Dermis microvascular lymphatic vessel endothelial cell (primary cell): ENCODE results near the gene RALGPS1. TPM values are rescaled to one million over a fixed set of nuclear protein-coding genes. Genes with fewer than 3 reads are reported as not detected.
A peak's percentile ranks its signal among the peaks of the same experiment; 100 is the strongest.

Experiments used
- DNase-seq, 2 donors: peaks; one replicate each; pipeline versions ENCODE4 v3.0.0 to v3.0.0-alpha.2; 2010; ENCODE audit warnings: low read depth in 2 of 2
- total RNA-seq: library from RNA; depleted of rRNA; stranded (reverse); fragments of >200 nt; gene quantifications from 2 replicates; pipeline ENCODE4 v1.2.1, GENCODE V29; 2014

The RALGPS1 gene
- total RNA-seq, 1 donor from 2014 or later, result 3.9 TPM

DNA sequence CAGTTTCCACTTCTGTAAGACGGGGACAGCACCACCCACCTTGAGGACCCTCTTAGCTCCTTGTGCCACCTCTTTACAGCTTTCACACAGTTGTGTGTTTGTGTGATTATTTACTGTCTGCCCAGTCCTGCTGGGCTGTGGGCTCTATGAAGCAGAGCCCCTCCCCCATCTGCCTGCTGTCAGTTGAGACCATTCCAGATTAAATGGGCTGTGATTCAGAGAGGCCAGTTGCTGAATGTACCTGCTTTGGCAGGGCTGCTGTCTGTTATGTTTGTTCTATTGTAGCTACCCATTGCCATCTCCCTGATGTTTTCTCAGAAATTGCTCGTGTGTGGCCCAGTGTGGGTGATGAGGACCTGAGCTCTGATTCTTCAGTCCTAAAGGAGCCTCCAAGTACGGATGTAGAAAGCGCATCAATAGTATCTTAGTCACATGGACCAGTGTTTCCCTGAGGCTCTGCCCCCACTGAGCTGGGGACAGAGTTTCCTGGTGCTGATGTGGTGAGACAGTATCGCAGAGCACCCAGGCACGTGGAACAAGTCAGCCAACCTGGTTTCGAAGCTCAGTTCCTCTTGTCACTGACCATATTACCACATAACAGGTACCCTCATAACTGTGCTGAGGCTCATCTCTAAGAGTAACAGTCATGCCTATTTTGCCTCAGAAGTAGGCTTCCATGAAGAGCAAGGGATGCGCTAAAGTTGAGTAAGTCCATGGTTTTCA lies 204.2 kb downstream of the RALGPS1 start:
- DNase-seq, result no peak

DNA sequence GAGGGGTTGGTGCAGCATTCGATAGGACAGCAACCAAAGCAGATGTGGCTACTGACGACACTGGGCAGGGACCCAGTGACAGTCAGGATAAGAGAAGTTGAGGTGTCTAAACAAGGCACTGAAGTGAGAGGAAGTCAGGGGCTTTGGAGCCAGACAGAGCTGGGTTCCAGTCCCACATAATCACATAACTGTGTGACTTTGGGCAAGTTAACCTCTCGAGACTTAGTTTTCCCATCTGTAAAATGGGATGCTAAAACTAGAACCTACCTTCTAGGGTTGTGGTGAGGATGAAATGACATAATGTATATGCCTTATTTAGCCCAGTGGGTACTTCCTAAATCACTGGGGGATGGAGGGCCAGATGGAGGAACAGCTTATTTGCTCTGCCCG lies 204.7 kb downstream of the RALGPS1 start:
- no peak for DNase-seq

DNA sequence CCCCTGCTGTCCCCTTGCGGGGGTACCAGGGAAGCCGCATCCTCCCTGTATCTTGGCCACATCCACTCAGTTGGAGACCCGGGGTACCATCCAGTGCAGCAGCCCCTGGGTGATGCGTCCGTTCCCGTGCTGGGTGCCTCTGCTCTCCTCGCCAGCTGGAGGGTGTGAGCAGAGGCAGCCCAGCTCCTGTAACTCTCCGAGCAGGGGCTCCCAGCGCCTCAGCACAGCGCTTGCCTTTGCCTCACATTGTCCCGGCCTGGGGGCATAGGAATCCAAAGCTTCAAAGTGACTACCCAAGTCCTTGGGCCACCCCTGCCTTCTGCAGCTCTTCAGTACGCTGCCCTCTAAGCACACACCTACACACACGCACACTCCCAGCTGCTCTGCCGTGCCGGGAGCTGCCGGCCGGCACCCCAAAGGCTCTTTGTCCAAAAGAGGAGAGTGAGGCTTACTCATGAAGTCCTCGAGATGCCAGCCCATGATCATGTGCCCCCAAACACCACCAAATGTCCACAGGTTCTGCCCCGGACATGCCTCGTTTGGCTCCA lies 207.1 kb downstream of the RALGPS1 start:
- DNase-seq, result peak in 1 of 2 donors; percentile 23

DNA sequence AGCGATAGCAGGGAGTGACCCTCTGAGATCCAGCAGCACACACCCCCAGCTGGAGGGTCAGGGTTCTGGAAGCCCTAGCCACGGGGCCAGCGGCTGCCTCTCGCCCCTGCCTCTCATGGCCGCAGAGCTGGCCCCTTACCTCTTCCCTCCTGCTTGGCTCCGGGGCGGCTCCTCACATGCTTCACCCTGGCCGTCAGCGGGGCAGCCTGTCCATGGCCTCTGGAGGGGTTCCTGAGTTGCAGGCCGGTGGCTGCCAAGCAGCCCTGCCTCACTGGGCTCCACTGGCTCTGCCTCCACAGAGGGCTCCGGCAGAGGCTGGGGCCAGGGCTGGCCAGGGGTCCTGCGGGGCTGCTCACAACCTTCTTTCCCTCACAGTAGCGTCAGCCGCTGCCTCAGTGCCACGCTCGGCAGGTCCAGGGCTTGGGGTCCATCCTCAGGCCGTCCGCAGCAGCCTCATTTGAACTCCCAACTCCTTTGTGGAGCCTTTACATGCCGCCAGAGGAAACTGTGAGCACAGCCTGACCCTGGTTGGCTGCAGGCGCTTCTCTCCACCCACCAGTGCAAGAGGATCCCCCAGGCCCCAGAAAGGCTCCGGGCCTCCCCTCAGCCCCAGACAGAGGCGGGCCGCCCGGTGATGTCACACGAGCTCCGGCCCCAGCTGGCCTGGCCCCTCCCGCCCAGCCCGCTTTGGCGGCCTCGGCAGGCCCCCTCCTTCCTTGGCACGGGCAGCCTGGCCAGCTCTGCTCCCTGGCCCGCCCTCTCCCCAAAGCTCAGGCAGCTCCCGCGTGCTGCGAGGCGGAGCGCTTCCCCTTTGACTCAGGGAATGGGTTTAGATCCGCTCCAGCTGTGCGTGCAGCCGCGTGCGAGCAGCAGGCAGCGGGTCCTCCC lies 207.8 kb downstream of the RALGPS1 start, which contains the start of gene ANGPTL2:
TSS of gene ANGPTL2 (minus strand) at position 460 of the 888 bp plus-strand sequence. CDS start 13,904 bp downstream, outside the sequence.
- DNase-seq, result peak; percentile 34 to 91

DNA sequence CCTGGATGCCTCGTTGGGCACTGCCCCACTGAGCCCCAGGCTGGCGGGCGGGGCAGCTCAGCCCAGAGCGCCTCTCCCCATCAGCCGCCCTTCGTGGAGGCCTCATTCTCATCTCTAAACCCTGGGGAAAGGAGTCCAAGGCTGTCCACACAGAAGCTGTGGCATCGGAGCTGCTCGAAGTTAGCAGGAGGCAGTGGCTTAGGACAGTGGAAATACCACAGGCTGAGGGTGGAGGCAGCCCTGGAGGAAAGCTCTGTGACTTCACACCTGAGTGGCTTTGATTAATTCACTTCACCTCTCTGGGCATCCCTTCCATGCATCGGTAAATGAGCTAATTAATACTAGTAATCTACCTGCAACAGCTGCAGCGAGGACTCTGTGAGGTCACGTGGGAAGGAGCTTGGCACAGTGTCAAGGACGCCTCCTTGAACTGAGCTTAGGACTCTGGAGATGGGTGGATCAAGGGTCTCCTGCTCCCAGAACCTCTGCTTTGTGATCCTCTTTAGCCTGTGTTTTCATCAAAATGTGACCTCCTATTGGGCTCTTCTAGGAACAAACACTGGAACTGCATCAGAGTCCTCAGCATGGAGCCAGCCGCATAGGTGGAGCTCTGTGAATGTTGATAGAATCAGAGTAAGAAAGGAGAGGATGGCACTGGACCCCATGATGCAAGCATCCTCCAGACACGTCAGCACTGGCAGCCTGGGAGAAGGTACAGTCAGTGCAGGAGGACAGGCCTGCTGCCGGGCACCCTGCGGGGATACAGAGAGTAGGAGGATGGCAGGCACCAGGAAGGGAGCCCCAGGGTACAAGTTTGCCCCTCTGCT lies 208.7 kb downstream of the RALGPS1 start:
- DNase-seq, result no peak

DNA sequence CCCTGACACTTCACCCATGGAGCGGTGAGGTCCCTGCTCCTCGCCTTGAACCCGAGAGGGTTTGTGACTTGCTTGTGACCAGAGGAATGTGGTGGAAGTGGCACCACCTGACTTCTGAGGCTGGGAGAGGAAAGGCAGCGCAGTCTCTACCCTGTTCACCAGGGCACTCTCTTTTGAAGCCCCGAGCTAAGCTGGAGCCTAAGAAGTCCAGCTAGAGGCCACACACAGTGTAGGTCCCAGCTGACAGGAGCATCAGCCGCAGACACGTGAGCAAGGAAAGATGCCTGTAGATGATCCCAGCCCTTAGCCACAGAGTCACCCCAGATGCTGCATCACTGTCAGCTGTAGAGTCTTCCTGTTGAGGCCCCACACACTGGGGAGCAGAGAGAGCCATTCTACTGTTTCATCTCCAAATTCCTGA lies 209.5 kb downstream of the RALGPS1 start:
- no peak for DNase-seq

DNA sequence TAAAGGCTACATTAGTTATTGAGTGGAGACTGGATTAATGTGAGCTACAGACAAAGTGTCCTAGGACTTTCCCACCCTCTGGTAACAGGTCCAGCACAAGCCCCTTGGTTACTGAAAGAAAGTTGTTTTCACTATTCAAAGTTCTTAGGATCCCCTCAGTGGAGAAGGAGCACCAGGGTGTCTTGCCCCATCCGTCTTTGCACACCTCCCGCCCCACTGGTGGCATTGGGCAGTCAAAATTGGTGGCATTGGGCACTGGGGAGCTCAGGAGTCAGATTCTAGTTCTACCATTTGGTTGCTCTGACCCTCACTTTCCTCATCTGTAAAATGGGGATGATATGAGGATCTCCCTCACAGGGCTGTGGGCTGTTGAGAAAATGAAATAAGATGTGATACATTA lies 210.2 kb downstream of the RALGPS1 start:
- no peak for DNase-seq

DNA sequence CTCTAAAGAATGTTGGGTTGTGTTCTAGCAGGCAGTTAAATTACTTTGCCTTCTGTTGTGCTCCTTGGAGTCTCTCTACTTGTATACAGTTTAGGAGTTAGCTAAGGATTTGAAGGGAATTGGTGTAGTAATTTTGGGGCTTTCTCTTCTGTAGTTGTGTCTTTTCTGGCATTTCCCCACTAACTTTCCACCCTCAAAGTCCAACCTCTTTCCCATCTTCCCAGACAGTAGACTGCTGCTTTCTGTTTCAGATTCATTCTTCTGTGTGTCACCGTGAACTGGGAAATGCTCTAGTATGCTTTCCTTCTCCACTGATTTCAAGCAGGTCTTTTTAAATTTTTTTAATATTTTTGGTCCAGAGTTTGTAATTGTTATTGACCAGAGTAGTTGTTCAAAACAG lies 212.4 kb downstream of the RALGPS1 start:
- DNase-seq, result no peak

DNA sequence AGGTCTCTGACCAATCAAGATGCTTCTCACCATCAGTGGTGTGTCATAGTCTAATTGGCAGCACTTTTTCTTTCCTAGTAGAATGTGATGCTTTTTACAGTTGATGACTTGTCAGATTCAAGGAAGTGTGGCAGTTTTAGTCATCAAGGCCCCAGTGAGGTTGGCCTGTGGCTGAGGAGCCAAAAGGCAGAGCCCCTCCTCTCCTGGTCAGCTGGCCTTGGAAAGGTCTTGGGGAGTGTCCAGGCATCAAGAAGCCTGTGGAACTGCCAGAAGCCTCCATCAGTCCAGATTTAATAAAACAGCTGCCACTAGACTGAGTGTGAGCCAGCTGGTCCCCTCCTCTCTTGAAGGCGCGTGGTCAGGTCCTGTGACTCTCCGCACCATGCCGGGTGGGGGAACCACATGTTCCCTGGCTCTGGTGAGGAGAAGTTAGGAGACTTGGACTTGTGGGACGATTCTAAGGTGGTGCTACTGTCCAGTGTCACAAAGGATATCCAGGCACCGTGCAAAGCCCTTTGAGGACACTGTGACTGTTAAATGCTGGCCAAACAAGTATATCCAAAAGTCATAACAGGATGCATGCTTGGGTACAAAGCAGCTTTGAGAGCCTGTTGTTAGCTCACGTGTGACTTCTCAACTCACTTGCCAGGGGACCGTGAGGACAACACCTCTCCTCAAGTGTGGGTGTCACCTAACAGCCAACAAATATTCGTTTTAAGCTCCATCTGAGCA lies 213.9 kb downstream of the RALGPS1 start:
- DNase-seq, result no peak

DNA sequence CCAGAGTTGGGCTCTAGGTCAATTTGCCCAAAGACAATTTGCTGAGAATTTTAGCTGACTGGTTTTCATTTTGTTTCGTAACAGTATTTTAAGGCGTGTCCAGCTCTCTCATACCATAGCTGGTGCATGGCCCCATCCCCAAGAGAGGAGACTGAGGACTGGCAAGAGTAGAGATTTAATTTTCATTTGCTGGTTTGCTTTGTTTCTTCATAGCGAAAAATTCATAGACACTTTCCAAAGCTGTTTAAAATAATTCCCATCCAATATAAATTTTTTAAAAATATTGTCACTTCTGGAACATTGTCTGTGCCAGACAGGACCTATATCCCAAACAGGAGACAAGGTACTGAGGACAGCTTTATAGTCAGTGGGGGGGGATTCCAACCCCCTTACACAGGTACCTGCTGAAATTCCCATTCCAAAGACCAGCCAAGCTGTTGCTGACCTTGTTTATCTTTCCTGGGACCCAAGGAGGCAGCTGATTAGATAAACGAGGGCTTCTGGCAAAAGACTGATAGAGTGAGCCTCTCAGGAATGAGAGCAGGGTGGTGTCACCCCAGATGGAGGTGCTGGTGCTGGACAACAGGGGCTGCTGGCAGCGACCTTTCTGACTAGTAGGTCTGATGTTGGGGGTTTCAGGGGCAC lies 214.6 kb downstream of the RALGPS1 start:
- no peak for DNase-seq

DNA sequence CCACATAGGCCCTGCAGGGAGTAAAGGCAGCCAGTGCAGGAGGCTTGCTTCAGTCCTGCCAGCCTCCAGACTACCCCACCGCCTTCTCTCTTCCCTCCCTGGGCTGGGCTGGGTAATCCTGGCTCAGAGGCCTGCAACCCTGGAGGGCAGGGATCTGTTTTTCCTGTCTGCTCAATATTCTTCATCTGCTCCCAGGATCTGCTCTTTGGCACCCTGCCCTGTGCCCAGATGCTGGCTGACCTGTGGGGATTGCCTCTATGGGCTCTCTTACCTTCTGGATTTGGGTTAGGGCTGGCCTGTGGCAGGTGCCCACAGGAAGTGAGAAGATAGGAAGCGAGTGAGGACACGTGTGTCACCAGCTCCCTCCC lies 215.1 kb downstream of the RALGPS1 start:
- no peak for DNase-seq

DNA sequence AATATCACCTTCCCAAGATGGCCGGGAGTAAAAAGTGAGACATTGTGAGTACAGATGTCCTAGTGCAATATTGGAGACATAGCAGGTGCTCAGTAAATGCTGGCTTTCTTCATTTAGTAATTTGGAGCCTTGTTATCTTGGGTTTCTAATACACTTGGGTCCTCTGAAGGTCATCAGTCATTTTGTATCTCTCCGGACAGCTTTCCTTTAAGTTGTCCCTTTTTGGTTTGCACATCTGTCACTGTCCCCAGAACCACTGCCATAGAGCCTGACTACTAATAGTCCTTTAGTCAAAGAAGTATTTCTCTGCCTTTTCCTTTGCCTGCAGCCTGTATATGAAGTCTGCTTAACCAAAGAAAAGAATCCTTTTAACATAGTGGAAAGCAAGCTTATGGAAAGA lies 215.7 kb downstream of the RALGPS1 start:
- no peak for DNase-seq

DNA sequence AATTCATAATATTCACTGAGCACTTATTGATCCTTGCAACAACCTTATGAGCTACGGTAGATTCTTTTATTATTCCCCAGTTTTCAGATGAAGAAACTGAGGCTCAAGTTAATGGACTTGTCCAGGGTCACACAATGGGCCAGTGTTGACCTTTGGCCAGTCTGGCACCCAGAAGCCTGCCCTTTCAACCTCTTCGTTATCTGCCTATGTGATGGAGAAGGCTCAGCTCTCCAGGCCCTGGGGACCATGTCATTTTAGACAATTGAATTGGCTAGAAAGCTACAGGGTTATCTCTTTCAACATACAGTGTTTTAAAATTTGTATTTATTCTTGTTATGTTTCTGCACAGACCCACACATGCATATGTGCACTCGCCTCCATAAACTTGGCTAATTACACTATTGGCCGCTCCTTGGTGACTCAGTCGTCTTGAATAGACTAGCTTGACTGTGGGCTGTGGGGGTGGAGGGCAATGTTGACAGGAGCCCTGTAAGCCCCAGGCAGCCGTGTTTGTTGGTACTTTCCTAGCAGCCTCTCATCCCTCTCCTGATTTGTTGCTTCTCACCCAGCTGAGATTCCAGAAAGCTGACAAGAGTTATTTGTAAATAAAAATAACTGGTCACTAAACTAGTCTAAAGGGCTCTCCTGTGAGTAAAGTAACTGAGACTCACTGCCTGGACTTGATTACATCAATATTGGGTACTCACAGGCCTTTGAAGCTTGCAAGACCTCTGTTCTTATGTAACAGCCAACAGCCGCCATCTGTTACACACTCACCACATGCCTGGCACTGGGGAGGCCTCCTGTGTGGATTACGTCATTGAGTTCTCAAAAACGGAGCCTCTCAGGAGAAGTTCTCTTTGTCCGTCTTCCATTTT lies 216.3 kb downstream of the RALGPS1 start:
- DNase-seq, result no peak

DNA sequence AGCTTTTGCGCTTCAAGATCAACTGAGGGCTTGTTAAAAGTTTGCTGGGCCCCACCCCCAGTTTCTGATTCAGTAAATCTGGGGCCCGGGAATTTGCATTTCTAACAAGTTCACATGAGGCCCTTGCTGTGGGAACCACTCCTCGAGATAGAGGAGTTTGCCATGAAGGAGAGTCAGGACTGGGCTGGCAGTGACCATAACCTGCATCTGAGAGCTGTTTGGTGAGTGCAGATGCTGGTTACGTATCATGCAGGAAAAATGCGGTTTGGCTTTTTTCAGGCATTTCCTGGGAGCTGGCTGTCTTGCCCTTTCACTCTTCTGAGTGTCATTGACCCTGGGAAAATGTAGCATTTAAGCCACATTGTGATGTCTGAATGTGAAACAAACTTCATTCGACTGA lies 217.3 kb downstream of the RALGPS1 start:
- no peak for DNase-seq

DNA sequence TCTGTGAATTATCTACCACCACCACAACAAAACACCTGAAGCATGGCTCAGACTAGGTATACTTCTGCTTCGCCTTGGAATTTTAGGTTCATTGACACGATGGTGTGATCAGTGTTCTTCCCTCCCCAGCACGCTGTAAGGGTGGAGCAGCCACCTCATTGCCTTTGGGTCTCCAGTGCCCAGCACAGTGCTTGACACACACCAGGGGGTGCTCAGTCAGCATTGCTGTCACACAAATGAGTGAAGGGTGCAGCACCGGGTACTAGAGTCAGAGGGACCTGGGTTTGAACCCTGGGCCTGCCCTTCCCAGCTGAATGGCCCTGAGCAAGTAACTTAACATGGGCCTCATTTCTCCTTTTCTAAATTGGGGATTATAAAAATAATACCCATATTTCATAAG lies 217.8 kb downstream of the RALGPS1 start:
- DNase-seq, result no peak

DNA sequence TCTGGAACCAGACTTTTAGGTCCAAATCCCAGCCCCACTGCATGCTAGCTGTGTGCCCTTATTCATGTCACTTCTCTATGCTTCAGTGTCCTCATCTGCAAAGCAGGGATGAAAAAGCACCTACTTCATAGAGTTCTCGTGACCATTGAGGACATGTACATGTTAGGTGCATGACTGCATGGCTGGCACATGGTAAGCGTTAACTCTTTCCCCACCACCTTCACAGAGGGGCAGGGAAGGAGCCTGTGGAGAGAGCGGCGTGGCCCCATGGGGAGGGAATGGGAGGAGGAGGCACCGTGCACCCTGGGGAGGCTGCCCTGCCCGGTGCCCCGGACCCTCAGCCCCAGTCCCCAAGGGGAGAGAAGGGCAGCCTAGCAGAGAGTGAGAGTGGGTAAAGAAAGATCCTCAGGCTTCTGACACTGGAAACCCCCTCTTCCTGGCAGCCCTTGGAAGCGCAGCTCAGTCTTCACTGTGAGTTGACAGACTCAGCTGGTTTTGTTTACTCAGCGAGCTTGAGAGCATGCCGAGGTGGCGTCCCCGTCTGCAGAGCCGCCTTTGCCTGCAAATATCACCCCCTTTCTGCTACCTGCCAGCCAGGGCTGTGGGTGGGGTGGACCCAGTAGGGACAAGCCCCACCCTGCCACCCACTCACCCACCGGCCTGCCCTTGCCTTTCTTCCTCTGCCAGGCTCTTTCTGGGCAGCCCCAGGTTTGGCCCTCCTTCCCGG lies 218.5 kb downstream of the RALGPS1 start:
- DNase-seq, result no peak

DNA sequence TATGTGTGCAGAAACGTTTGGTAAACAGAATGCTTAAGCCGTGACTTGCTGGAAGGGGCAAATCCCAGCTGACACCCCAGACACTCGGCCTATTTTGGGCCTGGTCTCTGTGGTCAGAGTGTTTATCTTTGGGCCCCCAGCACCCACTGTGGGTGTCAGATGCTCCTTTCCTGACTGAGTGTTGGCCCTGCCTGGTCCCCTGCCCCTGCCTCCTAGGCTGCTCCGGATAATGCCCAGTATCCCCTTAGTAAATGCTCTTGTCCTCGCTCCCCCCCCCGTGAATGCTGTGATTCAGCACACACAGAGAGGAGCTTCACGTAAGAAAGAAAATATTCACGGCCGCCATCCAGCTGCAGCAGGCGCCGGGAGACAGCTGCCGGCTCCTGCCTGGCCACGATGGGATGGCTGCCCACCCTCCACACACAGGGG lies 219.2 kb downstream of the RALGPS1 start:
- DNase-seq, result no peak

DNA sequence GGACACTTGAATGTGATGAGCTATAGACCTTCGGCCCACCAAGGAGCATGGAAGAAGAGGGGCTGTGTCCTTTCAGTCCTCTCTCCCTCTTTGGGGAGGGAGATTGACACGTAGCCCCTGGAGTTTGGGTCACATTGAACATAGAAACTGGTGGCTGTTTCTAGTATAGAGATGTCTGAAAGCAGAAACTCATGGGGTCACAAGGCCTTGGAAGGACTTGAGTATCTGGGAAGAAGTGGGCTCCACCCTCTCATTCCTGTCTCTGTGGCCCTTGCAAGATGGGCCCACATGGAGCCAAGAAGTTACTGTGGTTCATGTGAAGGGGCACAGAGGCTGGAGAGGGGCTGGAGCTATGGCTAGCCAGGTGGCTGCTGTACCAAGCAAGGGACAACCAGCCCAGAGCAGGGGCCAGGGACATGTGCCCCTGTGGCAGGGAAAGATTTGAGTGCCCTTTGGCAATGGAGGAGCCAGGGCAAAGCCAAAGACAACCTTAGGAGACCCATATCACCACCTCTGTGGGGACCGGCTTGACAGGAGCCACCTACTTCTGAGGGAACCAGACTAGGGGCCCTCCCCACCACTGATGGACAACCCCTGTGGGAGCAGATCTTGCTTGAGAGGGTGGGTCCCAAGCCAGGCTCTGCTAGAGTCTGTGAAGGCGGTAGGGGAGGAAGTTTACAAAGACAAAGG lies 220.6 kb downstream of the RALGPS1 start:
- DNase-seq, result no peak
